Stimulated activated CD8-positive, alpha-beta memory T cell treated with anti-CD3 and anti-CD28 coated beads, Interleukin-4, amount 100 ng/mL, for 1 hour (primary cell): ENCODE results near the gene KCNMA1.

Source experiments
- DNase-seq, 2 donors: peaks; one replicate each; pipeline ENCODE4 v3.0.0-alpha.2; 2020; ENCODE audit warnings: low read depth in 2 of 2, low spot score in 1 of 2

Gene KCNMA1

DNA sequence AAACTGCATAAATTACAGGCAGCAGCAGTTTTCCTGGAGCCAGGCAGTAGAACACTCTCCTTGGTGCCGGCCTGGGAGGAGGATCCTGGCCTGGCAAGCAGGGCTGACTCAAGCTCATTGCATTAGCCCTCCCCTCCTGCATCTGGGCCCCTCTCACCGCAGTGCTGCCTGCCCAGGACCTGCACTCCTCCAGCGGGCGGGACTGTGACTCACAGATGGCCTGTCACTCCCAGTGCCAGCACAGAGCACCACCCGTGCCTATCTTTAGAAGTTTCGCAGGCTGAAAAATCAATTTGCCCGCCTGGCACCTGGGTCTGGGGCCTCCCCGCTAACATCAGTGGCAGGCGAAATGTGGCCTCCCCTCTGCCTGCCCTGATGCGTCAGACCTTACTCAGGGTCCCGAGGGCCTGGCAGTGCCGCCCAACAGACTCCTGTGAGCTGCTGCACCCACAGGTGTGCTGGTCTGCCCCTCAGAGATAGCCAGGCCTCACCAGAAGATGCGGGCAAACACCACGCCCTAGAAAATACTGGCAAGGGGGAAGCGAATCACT lies 123.8 kb downstream of the KCNMA1 start:
- no peak for DNase-seq

DNA sequence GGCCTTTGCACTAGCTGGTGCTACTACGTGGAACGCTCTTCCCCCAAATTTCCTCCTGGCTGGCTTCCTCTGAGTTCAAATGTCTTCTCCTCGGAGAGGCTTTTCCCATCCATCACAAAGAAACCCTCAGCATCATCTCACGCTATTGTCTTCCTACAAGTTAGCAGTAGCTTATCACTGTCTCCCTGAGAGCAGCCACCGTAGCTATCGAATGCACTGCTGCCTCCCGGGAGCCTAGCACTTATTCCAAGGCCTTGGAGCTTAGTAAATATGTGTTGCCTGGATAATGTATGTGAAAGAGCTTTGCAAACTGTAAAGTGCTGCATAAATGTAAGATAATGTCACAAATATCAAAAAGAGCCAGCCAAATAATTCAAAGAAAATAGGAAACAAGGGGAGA lies 124.4 kb downstream of the KCNMA1 start:
- no peak for DNase-seq

DNA sequence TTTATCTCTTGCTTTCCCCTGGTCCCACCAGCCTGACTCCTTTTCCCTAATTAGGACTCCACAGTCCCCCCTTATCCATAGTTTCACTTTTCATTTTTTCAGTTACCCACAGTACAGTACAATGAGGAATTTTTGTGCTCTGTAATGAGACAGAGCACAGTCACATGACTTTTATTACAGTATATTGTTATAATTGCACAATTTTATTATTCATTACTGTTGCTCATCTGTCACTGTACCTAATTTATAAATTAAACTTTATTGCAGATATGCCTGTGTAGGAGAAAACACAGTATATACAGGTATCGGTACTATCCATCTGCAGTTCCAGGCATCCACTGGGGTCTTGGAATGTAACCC lies 125.4 kb downstream of the KCNMA1 start:
- no peak for DNase-seq

DNA sequence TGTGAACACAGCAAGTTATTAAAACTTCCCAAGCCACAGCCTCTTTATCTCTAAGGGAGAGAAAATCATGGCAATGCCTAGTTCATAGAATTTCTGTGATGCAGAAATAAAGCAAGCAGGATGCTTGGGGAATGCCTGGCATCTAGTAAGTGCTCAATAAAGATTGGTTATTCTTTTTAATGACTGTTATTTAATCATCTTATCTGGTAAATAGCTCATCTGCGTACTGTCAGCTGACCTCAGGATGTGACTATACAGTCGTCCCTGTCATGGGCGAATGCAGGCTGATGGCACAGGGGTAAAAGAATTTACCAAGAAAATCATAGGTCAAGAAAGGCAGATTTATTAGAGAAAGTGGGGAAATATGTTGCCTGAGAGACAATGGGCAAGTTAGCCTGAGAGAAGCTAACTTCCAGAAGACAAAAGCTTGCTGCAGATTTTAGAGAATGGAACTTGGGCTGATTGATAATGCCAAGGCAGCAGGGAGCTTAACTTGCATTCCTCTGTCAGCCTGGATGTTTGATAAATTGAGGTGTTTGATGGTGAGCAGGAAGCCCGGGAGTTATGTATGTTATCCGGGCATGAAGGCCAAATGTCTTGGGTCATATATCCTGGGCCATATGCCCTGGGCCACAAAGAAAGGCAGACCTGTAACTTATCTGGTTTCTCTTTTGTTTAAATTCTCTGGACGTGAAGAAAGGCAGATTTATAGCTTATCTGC lies 126.0 kb downstream of the KCNMA1 start:
- DNase-seq, result no peak

DNA sequence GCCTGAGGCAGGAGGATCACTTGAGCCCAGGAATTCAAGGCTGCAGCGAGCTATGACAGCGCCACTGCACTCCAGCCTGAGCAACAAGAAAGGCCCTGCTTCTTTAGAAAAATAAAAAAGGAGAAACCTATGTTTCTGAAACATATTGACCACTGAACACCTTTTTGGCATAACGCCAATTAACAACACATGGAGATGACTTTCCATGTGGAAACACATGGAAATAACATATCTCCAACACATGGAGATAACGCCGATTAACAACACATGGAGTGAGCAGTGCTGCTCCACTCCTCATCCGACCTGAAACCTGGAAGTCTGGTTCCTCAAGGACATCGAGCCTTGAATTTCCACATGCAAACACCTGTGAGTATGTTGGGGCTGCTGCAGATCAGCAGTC lies 126.9 kb downstream of the KCNMA1 start:
- DNase-seq, result no peak

DNA sequence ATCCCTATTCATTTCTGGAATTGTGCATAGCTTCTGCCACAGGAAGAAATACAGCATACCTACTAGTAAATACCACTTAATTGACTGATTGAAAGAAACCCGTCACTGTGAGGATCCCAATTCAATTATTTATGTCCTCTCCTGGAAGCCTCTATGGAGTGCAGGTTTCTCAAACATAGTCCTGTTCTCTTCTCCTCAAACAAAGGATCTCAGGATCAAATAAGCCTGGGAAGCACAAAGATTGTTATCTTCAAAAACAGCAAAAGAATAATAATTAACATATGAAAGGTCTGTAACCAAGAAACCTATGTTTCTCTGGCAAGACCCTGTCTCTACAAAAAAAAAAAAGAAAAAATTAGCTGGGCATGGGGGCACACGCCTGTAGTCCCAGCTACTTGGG lies 127.3 kb downstream of the KCNMA1 start:
- DNase-seq, result no peak

DNA sequence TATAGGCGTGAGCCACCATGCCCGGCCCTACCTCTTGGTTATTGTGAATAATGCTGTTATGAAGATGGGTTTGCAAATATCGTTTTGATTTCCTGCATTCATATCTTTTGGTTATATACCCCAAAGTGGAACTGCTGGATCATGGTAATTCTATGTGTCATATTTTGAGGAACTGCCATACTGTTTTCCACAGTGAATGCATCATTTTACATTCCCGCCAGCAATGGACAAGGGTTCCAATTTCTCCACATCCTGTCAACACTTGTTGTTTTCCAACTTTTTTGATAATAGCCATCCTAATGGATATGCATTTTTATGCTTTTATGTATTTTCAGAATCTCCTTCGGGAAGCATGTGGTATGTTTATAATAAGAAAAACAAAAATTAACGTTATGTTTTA lies 128.2 kb downstream of the KCNMA1 start:
- no peak for DNase-seq

DNA sequence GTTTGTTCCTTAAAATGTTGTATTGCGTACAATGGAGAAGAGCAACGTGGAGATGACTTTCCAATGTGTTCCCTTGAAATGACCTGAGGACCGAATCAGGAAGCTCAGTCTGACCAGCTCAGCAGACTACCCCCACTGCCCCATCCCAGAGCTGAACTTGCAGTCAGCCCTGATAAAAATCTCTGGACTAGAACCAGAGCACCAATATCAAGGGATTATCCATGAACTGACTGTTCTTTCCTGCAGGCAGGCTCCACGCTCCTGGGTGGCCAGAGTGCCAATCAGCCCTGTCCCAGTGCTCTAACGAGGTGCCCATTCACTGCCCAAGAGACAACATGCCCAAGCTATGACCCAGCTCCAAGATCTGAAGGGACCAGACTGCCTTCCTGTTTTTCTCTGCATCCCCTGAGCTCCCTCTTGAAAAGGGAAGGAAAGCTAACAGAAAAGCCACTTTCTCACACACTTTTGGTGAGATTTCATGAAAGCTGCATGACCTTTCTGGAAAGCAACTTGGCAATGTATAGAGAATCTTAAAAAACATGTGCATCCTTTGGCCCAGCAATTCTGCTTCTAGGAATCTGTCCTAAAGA lies 130.2 kb downstream of the KCNMA1 start:
- DNase-seq, result no peak

DNA sequence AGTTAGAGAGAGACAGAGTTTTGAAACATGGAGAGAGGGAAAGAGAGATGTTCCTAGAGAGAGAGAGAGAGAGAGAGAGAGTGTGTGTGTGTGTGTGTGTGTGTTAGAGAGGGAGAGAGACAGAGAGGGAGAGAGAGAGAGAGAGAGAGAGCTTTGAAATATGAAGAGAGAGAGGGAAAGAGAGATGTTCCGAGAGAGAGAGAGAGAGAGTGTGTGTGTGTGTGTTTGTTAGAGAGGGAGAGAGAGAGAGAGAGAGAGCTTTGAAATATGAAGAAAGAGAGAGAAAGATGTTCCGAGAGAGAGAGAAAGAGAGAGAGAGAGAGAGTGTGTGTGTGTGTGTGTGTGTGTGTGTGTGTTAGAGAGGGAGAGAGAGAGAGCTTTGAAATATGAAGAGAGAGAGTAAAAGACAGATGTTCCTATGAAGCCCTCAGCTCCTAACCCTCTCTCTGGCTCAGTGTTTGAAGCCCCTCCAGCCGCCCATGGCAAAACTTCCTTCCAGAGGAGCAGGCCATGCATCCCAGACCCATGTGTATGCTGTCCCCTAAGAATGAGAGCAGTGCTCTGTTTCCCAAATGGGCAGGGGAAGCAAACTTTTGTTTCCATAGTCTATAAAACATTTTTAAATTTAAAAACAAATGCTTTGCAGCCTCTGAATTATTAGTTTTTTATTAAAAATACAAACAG lies 130.9 kb downstream of the KCNMA1 start:
- DNase-seq, result no peak

DNA sequence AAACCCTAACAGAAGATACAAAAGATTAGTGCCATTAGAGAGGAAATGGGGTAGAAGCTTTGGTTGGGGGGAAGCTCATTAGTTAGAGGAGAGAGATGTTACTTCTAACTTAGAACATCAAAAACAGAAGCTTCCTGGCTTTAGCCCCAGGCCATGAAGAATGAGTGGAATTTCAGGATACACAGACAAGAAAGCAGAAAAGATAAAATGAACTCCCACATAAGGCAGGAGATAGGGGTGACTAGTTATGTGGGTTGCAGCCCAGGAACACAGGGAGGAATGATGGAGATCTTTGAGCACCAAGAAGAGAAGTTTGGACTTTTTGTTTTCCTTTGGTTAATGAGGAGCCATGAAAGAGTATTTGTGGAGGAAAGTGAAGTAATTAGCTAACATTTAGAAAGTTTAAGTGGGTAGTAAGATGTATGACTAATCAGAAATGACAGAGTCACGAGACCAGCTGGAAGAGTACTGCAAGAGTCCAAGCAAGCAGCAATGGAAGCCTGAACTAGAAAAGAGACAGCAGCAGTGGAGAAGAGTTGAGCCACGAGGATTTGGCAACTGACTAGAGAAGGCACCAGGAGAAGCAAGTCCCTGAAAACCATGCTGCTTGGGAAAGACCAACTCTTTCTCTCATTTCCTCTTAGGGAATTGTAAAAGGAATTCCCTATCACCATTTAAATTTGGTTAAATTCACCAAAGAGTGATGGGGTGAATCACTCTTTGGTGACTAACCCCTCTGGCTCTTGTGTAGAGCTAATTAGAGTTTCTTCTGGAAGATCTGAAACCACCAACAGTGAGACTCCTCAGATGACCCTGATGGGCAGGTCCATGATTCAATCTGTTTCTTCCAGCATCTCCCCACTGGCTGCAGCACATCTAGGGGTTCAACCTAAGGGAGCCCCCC lies 131.9 kb downstream of the KCNMA1 start:
- no peak for DNase-seq

DNA sequence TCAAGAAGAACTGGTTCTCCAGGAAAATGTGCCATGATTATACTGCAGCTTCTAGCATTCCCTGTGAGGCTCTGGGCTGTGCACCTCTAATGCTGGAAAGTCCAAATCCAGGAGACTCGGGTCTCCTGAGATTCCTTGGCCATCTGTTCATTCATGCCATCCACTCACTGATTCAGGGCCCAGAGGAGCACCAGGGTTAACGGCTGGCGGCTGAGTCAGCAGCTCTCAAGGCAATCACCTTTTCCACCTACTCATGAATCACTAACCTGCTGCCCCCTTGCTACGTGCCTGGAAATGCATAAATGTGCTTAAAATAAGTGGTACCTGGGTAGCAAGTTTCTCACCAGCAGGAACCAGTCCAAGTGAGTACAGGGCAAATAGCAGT lies 132.7 kb downstream of the KCNMA1 start:
- no peak for DNase-seq

DNA sequence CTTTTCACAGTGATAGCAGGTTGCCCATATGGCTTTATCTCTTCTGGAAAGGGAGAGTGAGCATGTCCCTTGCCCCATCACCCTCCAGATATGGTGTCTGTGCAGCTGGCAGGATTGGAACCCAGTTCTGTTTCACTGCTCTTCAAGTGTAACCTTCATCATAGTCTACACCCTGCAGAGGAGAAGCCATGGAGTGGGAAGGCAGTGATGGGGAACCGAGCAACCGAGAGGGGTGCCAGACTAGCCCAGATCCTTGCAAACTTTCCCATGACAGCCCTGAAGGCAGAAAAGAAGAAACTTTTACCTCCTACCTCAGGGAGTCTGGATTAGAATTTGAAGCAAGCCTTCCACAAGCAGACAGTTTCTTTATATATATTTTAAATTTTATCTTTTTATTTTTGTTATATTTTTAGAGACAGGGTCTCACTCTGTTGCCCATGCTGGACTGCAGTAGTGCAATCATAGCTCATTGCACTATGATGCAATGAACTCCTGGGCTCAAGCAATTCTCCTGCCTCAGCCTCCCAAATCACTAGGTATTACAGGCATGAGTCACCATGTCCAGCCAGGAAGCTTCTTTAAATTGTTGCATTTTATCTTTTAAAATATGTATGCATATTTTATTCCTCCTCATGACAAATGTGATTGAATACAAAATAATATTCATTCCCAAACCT lies 133.3 kb downstream of the KCNMA1 start:
- DNase-seq, result no peak

DNA sequence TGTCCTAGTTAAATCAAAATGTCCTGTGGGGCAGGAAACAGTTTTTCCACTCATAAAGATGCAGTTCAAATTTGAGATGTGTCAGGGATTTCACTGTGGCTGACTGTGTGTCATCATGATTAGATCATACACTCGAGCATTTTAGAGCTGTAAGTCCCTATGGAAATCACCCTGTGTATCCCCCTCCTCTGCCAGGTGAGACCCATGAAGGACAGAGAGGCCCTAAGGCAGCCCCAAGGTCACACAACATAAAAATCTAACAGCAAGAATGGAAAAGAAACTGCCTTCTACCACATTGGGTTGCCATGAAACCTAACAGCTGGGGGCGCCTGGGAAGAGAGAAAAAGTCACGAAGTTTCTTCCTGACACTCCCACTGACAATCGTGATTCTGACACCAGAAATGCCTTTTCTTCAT lies 135.8 kb downstream of the KCNMA1 start:
- DNase-seq, result no peak

DNA sequence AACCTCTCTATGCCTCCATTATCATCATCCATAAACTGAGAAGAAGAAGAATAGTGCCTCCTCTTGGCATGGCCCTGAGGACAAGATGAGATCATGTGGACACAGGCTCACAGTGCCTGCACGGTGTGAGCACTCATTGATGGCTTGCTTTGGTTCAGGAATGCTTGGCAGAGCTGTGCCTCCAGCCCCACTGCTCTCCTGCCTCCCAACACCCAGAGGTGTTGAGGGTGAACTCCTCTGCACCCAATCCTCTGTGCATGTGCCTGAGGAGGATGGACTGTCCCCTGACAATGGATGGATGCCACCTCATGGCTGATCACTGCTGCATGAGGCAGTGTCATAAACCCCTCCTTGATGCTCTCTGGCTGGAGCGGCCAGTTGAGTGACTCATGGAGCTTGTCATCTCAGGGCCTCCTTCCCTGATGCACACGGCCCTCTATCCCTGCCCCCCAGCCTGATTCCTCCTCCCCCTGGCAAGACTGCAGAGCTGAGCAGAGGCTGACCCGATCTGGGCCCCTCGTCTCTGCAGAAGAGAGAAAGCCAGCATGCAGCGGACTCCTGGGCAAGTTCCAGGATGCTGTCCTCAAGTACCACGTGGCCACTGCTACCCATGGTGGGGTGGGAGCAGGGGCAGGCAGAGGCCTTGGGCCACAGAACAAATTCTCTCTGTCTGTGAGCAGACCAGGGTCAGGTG lies 136.3 kb downstream of the KCNMA1 start:
- no peak for DNase-seq

DNA sequence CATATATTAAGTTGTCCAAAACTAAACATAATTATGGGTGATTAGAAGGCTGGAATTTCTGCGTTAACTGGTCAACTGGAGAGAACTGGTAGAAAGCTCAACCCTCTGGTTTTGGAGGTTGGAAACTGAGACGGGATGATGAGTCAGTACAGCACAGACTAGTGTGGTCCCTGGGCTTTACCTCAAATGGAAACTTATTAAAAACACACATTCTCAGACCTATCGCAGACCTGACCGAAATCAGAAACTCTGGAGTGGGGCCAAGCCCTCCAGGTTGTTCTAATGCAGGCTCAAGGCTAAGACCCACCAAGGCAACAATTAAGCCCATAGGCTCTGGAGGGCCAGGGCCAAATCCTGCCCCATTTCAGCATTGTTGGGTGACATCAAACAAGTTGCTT lies 136.9 kb downstream of the KCNMA1 start:
- no peak for DNase-seq

DNA sequence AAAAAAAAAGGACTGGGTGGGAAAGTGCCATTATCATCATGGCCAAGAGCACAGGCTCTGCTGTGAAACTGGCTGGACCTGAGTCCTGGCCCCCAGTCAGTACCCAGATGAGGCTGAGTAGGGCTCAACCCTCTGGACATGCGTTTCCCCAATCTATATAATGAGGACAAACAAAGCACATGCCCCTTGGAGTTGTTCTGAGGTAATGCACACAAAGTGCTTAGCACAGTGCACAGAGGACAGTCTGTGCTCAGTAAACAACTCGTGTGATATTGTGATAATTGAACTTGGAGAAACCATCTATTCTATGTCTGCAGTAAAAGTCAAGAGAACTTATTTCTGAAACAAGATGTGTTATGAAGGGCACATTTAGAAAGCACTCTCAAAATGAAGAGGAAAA lies 138.8 kb downstream of the KCNMA1 start:
- no peak for DNase-seq

DNA sequence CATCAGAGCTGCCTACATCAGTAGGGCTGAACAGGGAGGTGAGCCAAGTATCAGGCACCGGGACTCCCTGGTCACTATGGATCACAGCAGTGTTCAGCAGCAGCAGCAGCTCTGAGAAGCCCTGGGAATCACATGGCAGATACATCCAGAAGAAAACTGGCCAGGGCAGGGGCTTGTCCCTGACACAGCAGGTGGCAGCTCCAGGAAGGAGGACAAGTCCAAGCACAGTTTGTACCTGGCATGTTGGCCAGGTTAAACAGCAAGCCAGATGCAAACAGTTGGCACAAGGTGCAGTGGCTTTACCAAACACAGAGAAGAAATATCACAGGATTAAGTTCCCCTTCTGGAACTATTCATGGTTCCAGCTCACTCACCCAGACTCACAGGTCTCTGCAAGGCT lies 139.4 kb downstream of the KCNMA1 start:
- DNase-seq, result no peak

DNA sequence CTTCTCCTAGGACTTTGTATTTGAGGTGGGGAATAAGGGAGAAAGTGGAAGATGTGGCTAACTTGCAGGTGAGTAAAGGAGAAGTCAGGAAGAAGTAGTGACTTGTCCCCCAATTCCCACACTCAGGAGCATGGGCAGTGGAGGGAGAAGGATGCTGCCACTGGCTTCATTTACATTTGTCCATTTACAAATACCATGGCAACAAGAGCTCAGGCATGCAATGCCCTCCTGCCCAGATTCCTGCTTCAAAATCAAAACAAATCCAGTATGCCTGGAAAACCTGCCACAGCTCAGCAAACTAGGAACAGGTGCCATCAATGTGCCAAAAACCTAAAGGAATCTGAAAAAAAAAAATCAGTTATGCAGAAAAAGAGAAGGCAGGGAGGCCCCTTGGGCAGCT lies 139.9 kb downstream of the KCNMA1 start:
- no peak for DNase-seq

DNA sequence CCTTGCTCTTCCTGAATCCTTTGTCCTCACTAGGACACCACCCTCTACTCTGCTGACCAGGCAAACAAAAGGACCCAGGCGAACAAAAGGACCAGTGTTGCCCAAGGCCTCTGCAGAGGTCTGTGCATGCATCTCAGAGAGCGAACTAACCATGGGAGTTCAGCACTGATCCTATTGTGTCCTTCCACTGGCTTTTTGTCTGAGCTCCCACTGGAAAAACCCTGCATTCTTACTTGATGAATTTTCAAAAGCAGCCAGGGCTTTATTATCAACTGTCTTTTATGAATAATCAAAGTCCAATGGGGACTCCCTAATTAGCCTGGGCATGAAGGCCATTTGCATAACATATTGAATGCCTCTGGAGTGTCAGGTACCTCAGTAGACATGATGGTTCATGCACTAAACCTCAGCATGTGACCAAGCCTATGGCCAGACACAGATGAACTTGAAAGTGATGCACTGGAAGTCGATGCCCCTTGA lies 140.6 kb downstream of the KCNMA1 start:
- no peak for DNase-seq
